HFF-Myc (cell line): ENCODE data around the gene HNMT.

Source experiments
- DNase-seq: peaks from one replicate; pipeline ENCODE4 v3.0.0-alpha.2; 2011; ENCODE audit warnings: low read depth; ENCODE audit errors: extremely low read depth
- H3K4me3 ChIP-seq: replicated peaks from 2 replicates; pipeline ENCODE4 v1.5.1; 2011; ENCODE audit warnings: low read depth, mild to moderate bottlenecking, control low read depth, low read length
- CTCF ChIP-seq: IDR thresholded peaks from 2 replicates; pipeline ENCODE4 v1.5.1; 2012; ENCODE audit warnings: mild to moderate bottlenecking, low read depth, low read length, control low read depth; ENCODE audit errors: missing control alignments

Gene HNMT

GRCh38 chr2:137945229-137945628 is 19.0 kb upstream of the HNMT start:
- no peak for DNase-seq
- no peak for TF ChIP-seq CTCF
- no peak overlapping the region for H3K4me3 ChIP-seq

- no peak for DNase-seq
- no peak for TF ChIP-seq CTCF
- H3K4me3 ChIP-seq, result no peak overlapping the region
Measured at GRCh38 chr2:137946227-137946626, 18.0 kb upstream of the HNMT start.

GRCh38 chr2:137947032-137947727 is 17.1 kb upstream of the HNMT start:
- no peak for TF ChIP-seq CTCF

GRCh38 chr2:137947728-137948336 is 16.4 kb upstream of the HNMT start:
- DNase-seq, result no peak
- no peak overlapping the region for H3K4me3 ChIP-seq
- TF ChIP-seq CTCF, result peak; percentile 59

More at GRCh38 chr2:137947032-137947727, 17.1 kb upstream of the HNMT start:
- H3K4me3 ChIP-seq, result no peak overlapping the region
- no peak for DNase-seq

GRCh38 chr2:137948894-137949293 is 15.4 kb upstream of the HNMT start:
- no peak for DNase-seq
- H3K4me3 ChIP-seq, result no peak overlapping the region
- TF ChIP-seq CTCF, result no peak

- H3K4me3 ChIP-seq, result no peak overlapping the region
- TF ChIP-seq CTCF, result no peak
- no peak for DNase-seq
Measured at GRCh38 chr2:137950238-137950637, 14.0 kb upstream of the HNMT start.
